CD8-positive, alpha-beta memory T cell (primary cell): ENCODE data around the gene ZNRF1. TPM values are rescaled to one million over a fixed set of nuclear protein-coding genes. Genes with fewer than 3 reads are reported as not detected.
A peak's percentile ranks its signal among the peaks of the same experiment; 100 is the strongest.

ENCODE experiments used
- CTCF ChIA-PET: fragments of 350-600 bp; sonication (Branson Sonifier 250); formaldehyde crosslinking; loops from one replicate; lab custom pipeline; 2021; ENCODE audit warnings: antibody characterized with exemption; lab: Charles Lee
- POLR2A ChIA-PET: fragments of 350-600 bp; sonication (Branson Sonifier 250); formaldehyde crosslinking; loops from one replicate; lab custom pipeline; 2021; ENCODE audit warnings: antibody characterized with exemption; lab: Charles Lee
- DNase-seq, 5 donors: peaks; one replicate each; pipeline versions ENCODE4 v3.0.0 to v3.0.0-alpha.2; 2020 to 2022; ENCODE audit warnings: mixed read lengths in 1 of 5
- H3K27ac ChIP-seq: one replicate; pipeline ENCODE4 v1.7.0; 2013; ENCODE audit warnings: low read depth, mild to moderate bottlenecking, low read length, moderate library complexity
- H3K27me3 ChIP-seq: 2 replicates; pipeline ENCODE4 v1.7.0; 2013; ENCODE audit warnings: low read length, mild to moderate bottlenecking; ENCODE audit not compliant: insufficient read depth, poor library complexity, severe bottlenecking
- H3K36me3 ChIP-seq: 2 replicates; pipeline ENCODE4 v1.7.0; 2013; ENCODE audit warnings: mild to moderate bottlenecking, low read length, moderate library complexity; ENCODE audit not compliant: insufficient read depth
- H3K4me1 ChIP-seq: 2 replicates; pipeline ENCODE4 v1.7.0; 2013; ENCODE audit warnings: mild to moderate bottlenecking, low read length, moderate library complexity; ENCODE audit not compliant: insufficient read depth
- H3K4me3 ChIP-seq: 2 replicates; pipeline ENCODE4 v1.7.0; 2013; ENCODE audit warnings: mild to moderate bottlenecking, low read length
- H3K9me3 ChIP-seq: 2 replicates; pipeline ENCODE4 v1.7.0; 2013; ENCODE audit warnings: mild to moderate bottlenecking, low read length
- H3K27ac Mint-ChIP-seq, 8 donors: one replicate each; pipeline ENCODE4 v1.8.0; 2020 to 2021; ENCODE audit warnings: mixed read lengths in 8 of 8, mild to moderate bottlenecking in 6 of 8, inconsistent platforms in 3 of 8, moderate library complexity in 3 of 8
- H3K27me3 Mint-ChIP-seq, 2 donors: one replicate each; pipeline ENCODE4 v1.8.0; 2020 to 2021; ENCODE audit warnings: mixed read lengths in 2 of 2, mild to moderate bottlenecking in 1 of 2, moderate library complexity in 1 of 2
- H3K36me3 Mint-ChIP-seq, 3 donors: one replicate each; pipeline ENCODE4 v1.8.0; 2020 to 2021; ENCODE audit warnings: mixed read lengths in 3 of 3, inconsistent platforms in 1 of 3, mild to moderate bottlenecking in 1 of 3
- H3K4me1 Mint-ChIP-seq, 3 donors: one replicate each; pipeline ENCODE4 v1.8.0; 2020 to 2021; ENCODE audit warnings: mixed read lengths in 3 of 3, inconsistent platforms in 1 of 3, mild to moderate bottlenecking in 1 of 3
- H3K4me3 Mint-ChIP-seq, 7 donors: one replicate each; pipeline ENCODE4 v1.8.0; 2020 to 2021; ENCODE audit warnings: mixed read lengths in 7 of 7, mild to moderate bottlenecking in 6 of 7, moderate library complexity in 4 of 7, inconsistent platforms in 2 of 7
- H3K9me3 Mint-ChIP-seq, 5 donors: one replicate each; pipeline ENCODE4 v1.8.0; 2020 to 2022; ENCODE audit warnings: mixed read lengths in 5 of 5, mild to moderate bottlenecking in 3 of 5, moderate library complexity in 2 of 5, inconsistent platforms in 1 of 5
- polyA plus RNA-seq: library from polyadenylated mRNA; unstranded; fragments of 300-500 nt; fragmentation: Illumina TruSeq; gene quantifications from one replicate; pipeline ENCODE4 v1.2.3, GENCODE V29; 2021
- total RNA-seq, 2 experiments: library from RNA; stranded (reverse); gene quantifications; one replicate each; pipeline ENCODE4 v1.2.3, GENCODE V29; 2021

ZNRF1 gene
- total and polyA plus RNA-seq, 3 experiments from 2014 or later: 2.2 to 14.1 (median 10.8) TPM

- no peaks in the 10 kb centered on the region for H3K27me3 ChIP-seq
- H3K27ac Mint-ChIP-seq: peak overlapping the region in 1 of 8 donors; percentile 36
- no peaks in the 10 kb centered on the region for H3K9me3 Mint-ChIP-seq
- peaks cover under 1 to 4% (median under 1%) of the 10 kb centered on the region in 3 donors for H3K4me1 Mint-ChIP-seq
- ChIA-PET CTCF (no interaction called here), POLR2A (no interaction called here)
- H3K36me3 ChIP-seq: no peaks in the 10 kb centered on the region
- no peak overlapping the region for H3K4me3 ChIP-seq
- H3K4me1 ChIP-seq: no peaks in the 10 kb centered on the region
- peaks cover 0 to 2% (median 0%) of the 10 kb centered on the region in 3 donors for H3K36me3 Mint-ChIP-seq
- DNase-seq: no peak
- no peaks in the 10 kb centered on the region for H3K27me3 Mint-ChIP-seq
- no peaks in the 10 kb centered on the region for H3K9me3 ChIP-seq
- H3K27ac ChIP-seq: no peak overlapping the region
- H3K4me3 Mint-ChIP-seq: no peak overlapping the region
Measured at GRCh38 chr16:75092777-75093176, 94.0 kb downstream of the ZNRF1 start.

GRCh38 chr16:75093598-75094540 is 95.0 kb downstream of the ZNRF1 start:
- no peak overlapping the region for H3K27ac ChIP-seq
- no peaks in the 10 kb centered on the region for H3K9me3 Mint-ChIP-seq
- CTCF ChIA-PET: no interaction called here
- H3K4me3 Mint-ChIP-seq: no peak overlapping the region
- no peaks in the 10 kb centered on the region for H3K9me3 ChIP-seq
- POLR2A ChIA-PET: interaction anchor here (0.6 kb wide), 1 partner anchor 29 kb away, joined by 4 read pairs; no protein-coding TSS in a partner anchor
- peak overlapping the region in 3 of 8 donors; percentile 3 to 60 (median 55) for H3K27ac Mint-ChIP-seq
- H3K4me3 ChIP-seq: no peak overlapping the region
- no peak for DNase-seq
- H3K27me3 Mint-ChIP-seq: no peaks in the 10 kb centered on the region
- H3K4me1 Mint-ChIP-seq: peaks cover 11 to 13% (median 11%) of the 10 kb centered on the region in 3 donors
- H3K27me3 ChIP-seq: no peaks in the 10 kb centered on the region
- no peaks in the 10 kb centered on the region for H3K36me3 ChIP-seq
- H3K4me1 ChIP-seq: peaks cover 11% of the 10 kb centered on the region
- H3K36me3 Mint-ChIP-seq: peaks cover 0 to 2% (median 0%) of the 10 kb centered on the region in 3 donors

DNA sequence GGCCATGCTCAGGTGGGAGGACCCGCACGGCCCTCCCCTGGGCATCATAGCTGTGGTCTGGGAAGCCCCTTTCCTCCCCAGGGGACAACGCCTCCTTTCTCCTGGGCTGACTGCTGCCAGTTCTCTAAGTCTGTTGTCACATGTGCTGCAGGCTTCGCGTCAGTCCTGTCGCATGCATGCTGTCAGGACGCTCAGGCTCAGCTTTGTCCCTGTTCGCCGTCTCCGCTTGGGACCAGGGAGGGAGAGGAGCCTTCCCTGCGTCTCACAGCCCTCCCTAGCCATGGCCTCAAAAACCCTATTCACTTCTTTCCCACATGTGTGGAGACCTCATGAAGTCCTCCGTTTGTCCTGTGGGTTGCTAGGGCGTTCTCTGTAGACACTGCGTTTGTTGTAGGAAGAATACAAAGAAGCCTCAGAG is 96.4 kb downstream of the ZNRF1 start:
- H3K4me1 ChIP-seq: peaks cover 24% of the 10 kb centered on the region
- no peaks in the 10 kb centered on the region for H3K36me3 ChIP-seq
- ChIA-PET POLR2A (no interaction called here), CTCF (no interaction called here)
- H3K27me3 ChIP-seq: no peaks in the 10 kb centered on the region
- H3K27ac ChIP-seq: no peak overlapping the region
- H3K4me3 ChIP-seq: no peak overlapping the region
- no peaks in the 10 kb centered on the region for H3K9me3 Mint-ChIP-seq
- no peak overlapping the region for H3K4me3 Mint-ChIP-seq
- no peaks in the 10 kb centered on the region for H3K27me3 Mint-ChIP-seq
- DNase-seq: no peak
- peaks cover 25 to 27% (median 25%) of the 10 kb centered on the region in 3 donors for H3K4me1 Mint-ChIP-seq
- no peaks in the 10 kb centered on the region for H3K9me3 ChIP-seq
- H3K27ac Mint-ChIP-seq: peak overlapping the region in 4 of 8 donors; percentile 54 to 93 (median 90)
- peaks cover 0 to 2% (median 0%) of the 10 kb centered on the region in 3 donors for H3K36me3 Mint-ChIP-seq

GRCh38 chr16:75096656-75097055 is 97.8 kb downstream of the ZNRF1 start:
- no peak overlapping the region for H3K27ac ChIP-seq
- Mint-ChIP-seq H3K27me3 (no peaks in the 10 kb centered on the region), H3K27ac (peak overlapping the region in 7 of 8 donors; percentile 18 to 96 (median 86)), H3K36me3 (peaks cover 0 to 2% (median 0%) of the 10 kb centered on the region in 3 donors), H3K4me3 (no peak overlapping the region), H3K9me3 (no peaks in the 10 kb centered on the region), H3K4me1 (peaks cover 30 to 36% (median 31%) of the 10 kb centered on the region in 3 donors)
- ChIA-PET CTCF (interaction anchor here (4.1 kb wide), 1 partner anchor 14 kb away, joined by 22 read pairs; no protein-coding TSS in a partner anchor), POLR2A (no interaction called here)
- peaks cover 31% of the 10 kb centered on the region for H3K4me1 ChIP-seq
- H3K9me3 ChIP-seq: no peaks in the 10 kb centered on the region
- H3K36me3 ChIP-seq: no peaks in the 10 kb centered on the region
- H3K27me3 ChIP-seq: no peaks in the 10 kb centered on the region
- H3K4me3 ChIP-seq: no peak overlapping the region
- DNase-seq: no peak

DNA sequence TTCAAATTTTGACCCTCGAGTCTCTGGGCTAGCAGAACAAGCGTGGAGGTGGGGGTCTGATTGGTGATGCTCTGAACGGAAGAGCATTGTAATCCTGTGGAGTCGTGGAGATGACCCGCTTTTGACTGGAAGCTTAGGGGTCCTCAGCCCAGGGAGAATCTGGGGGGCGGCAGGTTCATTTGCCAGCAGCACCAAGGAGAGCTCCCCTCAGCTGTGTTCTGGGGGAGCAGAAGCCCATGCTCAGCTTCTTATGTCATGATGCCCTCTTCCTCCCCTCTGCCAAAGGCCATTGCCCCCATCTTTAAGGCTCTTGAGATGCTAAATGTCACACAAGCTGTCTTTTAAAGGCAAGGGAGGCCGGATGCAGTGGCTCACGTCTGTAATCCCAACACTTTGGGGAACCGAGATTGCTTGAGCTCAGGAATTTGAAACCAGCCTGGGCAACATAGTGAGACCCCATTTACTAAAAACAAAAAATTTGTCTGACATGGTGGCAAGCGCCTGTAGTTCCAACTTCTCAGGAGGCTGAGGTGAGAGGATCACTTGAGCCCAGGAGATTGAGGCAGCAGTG is 98.5 kb downstream of the ZNRF1 start:
- Histone ChIP-seq H3K36me3 (no peaks in the 10 kb centered on the region), H3K27me3 (no peaks in the 10 kb centered on the region), H3K9me3 (no peaks in the 10 kb centered on the region), H3K4me3 (no peak overlapping the region), H3K4me1 (peaks cover 31% of the 10 kb centered on the region), H3K27ac (no peak overlapping the region)
- ChIA-PET CTCF (interaction anchor here (1.2 to 4.1 kb wide), 3 partner anchors 13 to 99 kb away, joined by 7 to 22 read pairs (median 8); partner anchors contain the start of gene ZNRF1), POLR2A (no interaction called here)
- no peak for DNase-seq
- H3K27me3 Mint-ChIP-seq: no peaks in the 10 kb centered on the region
- H3K36me3 Mint-ChIP-seq: peaks cover 0 to 2% (median 0%) of the 10 kb centered on the region in 3 donors
- no peak overlapping the region for H3K4me3 Mint-ChIP-seq
- no peaks in the 10 kb centered on the region for H3K9me3 Mint-ChIP-seq
- H3K27ac Mint-ChIP-seq: peak overlapping the region in 7 of 8 donors; percentile 18 to 96 (median 86)
- peaks cover 30 to 37% (median 33%) of the 10 kb centered on the region in 3 donors for H3K4me1 Mint-ChIP-seq

DNA sequence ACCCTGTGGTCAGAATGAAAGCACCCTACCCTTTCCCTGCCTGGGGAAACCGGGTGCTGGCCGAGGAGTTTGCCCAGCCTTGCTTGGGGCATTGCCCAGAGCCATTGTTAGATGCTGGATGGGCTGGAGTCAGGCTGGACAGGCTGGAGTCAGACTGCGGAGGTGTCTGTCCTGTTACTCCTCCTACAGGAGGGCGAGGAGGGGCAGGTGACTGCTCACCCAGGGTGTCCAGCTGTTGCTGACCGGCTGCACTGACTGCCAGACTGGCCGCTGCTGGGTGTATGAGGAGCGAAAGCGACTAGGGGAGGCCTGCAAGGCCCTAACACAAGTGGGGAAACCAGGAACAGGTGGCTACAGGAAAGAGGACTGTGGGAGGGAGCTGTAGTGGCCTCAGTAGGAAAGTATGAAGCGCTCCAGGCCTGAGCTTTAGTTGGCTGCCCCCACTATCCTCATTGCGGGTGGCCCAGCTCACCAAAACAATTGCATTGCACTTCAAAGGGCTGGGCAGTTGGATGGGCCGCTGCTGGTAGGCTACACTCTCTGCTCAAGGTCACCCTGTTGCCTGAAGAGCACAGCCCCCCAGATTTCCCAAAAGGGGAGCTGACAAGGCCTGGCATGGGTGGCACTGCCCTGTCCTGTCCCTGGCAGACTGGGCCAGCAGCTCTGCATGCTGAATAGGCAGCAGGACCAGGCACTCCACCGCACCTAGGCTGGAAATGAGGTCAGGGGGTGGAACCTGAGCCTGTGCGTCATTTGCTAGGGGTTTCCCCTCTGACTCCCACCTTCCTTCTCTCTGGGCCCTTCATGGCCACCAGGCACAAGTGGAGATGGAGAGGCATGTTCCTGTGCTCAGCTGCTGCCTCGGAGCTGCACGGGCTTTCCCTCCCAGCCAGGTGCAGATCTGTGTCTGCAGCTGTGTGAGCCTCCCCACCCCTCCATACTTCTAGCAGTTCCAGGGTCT is 99.4 kb downstream of the ZNRF1 start:
- ChIA-PET POLR2A (no interaction called here), CTCF (interaction anchor here (1.2 to 4.1 kb wide), 3 partner anchors 12 to 100 kb away, joined by 7 to 22 read pairs (median 8); partner anchors contain the start of gene ZNRF1)
- Histone ChIP-seq H3K27me3 (no peaks in the 10 kb centered on the region), H3K9me3 (no peaks in the 10 kb centered on the region), H3K4me1 (peaks cover 31% of the 10 kb centered on the region), H3K4me3 (no peak overlapping the region), H3K27ac (peak overlapping the region; percentile 38), H3K36me3 (no peaks in the 10 kb centered on the region)
- H3K9me3 Mint-ChIP-seq: no peaks in the 10 kb centered on the region
- no peaks in the 10 kb centered on the region for H3K27me3 Mint-ChIP-seq
- peak overlapping the region; percentile 79 to 97 (median 95) for H3K27ac Mint-ChIP-seq
- H3K4me1 Mint-ChIP-seq: peaks cover 30 to 37% (median 33%) of the 10 kb centered on the region in 3 donors
- peak; percentile 47 to 83 (median 74) for DNase-seq
- peaks cover 0 to 5% (median 0%) of the 10 kb centered on the region in 3 donors for H3K36me3 Mint-ChIP-seq
- H3K4me3 Mint-ChIP-seq: peak overlapping the region in 5 of 7 donors; percentile 43 to 75 (median 59)

DNA sequence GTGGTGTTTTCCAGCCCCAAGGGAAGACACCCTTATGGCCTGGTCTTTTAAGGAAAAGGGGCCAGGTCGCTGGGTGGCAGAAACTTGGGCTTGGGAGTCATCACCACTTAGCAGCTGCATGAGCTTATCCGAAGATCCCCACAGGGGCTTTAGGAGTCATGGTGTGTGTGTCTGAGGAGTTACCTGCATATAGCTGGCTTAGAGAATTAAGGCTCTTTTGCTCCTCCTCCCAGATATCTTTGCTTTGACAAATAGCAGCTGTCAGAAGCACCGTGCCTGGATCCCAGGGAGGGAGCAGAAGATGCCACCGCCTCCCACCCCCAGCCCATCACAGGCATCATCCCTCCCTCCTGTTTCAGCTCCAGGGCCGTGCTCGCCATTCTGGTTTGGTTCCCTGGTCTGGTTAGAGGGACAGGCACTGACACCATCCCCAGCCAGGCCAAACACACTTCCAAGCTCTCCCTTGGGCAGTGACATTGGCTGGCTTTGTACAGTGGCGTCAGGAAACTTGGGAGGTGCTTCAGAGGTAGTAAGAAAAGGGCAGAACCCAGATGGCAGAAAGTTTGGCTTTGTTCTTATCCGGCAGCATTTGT is 100.3 kb downstream of the ZNRF1 start:
- H3K27ac Mint-ChIP-seq: peak overlapping the region; percentile 83 to 97 (median 95)
- Histone ChIP-seq H3K4me3 (no peak overlapping the region), H3K4me1 (peaks cover 31% of the 10 kb centered on the region), H3K9me3 (no peaks in the 10 kb centered on the region), H3K27me3 (no peaks in the 10 kb centered on the region), H3K36me3 (no peaks in the 10 kb centered on the region), H3K27ac (peak overlapping the region; percentile 33)
- peak overlapping the region in 5 of 7 donors; percentile 38 to 75 (median 61) for H3K4me3 Mint-ChIP-seq
- no peaks in the 10 kb centered on the region for H3K9me3 Mint-ChIP-seq
- no peak for DNase-seq
- peaks cover 30 to 37% (median 33%) of the 10 kb centered on the region in 3 donors for H3K4me1 Mint-ChIP-seq
- ChIA-PET CTCF (interaction anchor here (1.7 to 4.1 kb wide), 3 partner anchors 11 to 100 kb away, joined by 5 to 22 read pairs (median 7); partner anchors contain the start of gene ZNRF1), POLR2A (no interaction called here)
- H3K27me3 Mint-ChIP-seq: no peaks in the 10 kb centered on the region
- H3K36me3 Mint-ChIP-seq: peaks cover 0 to 5% (median 0%) of the 10 kb centered on the region in 3 donors
